Natural killer cell (primary cell): ENCODE data around the gene CPEB4. TPM values are rescaled to one million over a fixed set of nuclear protein-coding genes. Genes with fewer than 3 reads are reported as not detected.

ENCODE experiments used
- ATAC-seq, 3 donors: fragments of 150-1000 bp in 2 of 3; fragments of 200-7000 bp in 1 of 3; cut with Tn5 transposase; 1 replicate in 1 of 3; 2 replicates in 2 of 3; pipeline ENCODE4 v1.10.0; 2021; ENCODE audit warnings: mild to moderate bottlenecking in 2 of 3, moderate library complexity in 2 of 3
- DNase-seq, 2 donors: peaks; one replicate each; pipeline versions ENCODE4 v3.0.0 to v3.0.0-alpha.2; 2013 to 2021; ENCODE audit warnings: mixed read lengths in 1 of 2
- H3K27ac ChIP-seq: one replicate; pipeline ENCODE4 v1.5.1; 2013; ENCODE audit warnings: mild to moderate bottlenecking, low read length
- H3K27me3 ChIP-seq: one replicate; pipeline ENCODE4 v1.6.1; 2013; ENCODE audit warnings: low read length; ENCODE audit not compliant: control insufficient read depth, insufficient read depth
- H3K36me3 ChIP-seq: one replicate; pipeline ENCODE4 v1.6.1; 2013; ENCODE audit warnings: low read length; ENCODE audit not compliant: control insufficient read depth, insufficient read depth
- H3K4me1 ChIP-seq: one replicate; pipeline ENCODE4 v1.6.1; 2013; ENCODE audit warnings: low read length; ENCODE audit not compliant: control insufficient read depth, insufficient read depth
- H3K4me3 ChIP-seq: one replicate; pipeline ENCODE4 v1.5.1; 2013; ENCODE audit warnings: low read length
- H3K9me3 ChIP-seq: one replicate; pipeline ENCODE4 v1.6.1; 2013; ENCODE audit warnings: low read length; ENCODE audit not compliant: control insufficient read depth, insufficient read depth
- H3K27ac Mint-ChIP-seq, 2 donors: one replicate each; pipeline ENCODE4 v1.8.0; 2022; ENCODE audit warnings: mild to moderate bottlenecking in 2 of 2, mixed read lengths in 2 of 2, moderate library complexity in 1 of 2
- H3K27me3 Mint-ChIP-seq, 2 donors: one replicate each; pipeline ENCODE4 v1.8.0; 2022; ENCODE audit warnings: low read depth in 2 of 2, mixed read lengths in 2 of 2
- H3K36me3 Mint-ChIP-seq: one replicate; pipeline ENCODE4 v1.8.0; 2022; ENCODE audit warnings: mixed read lengths
- H3K4me1 Mint-ChIP-seq, 2 donors: one replicate each; pipeline ENCODE4 v1.8.0; 2022; ENCODE audit warnings: mixed read lengths in 2 of 2
- H3K4me3 Mint-ChIP-seq: one replicate; pipeline ENCODE4 v1.8.0; 2022; ENCODE audit warnings: mild to moderate bottlenecking, moderate library complexity, mixed read lengths
- H3K9me3 Mint-ChIP-seq, 2 donors: one replicate each; pipeline ENCODE4 v1.8.0; 2022; ENCODE audit warnings: mixed read lengths in 2 of 2
- WGBS: methylation state at CpG from one replicate; pipeline ENCODE4 v1.1.7; 2013; ENCODE audit warnings: missing lambda C conversion rate; ENCODE audit not compliant: insufficient coverage; 5-methylcytosine and 5-hydroxymethylcytosine counted together
- intact Hi-C: fragments of 100-400 bp; cut with micrococcal nuclease; formaldehyde crosslinking; loops from one replicate; pipeline ENCODE4 v1.14.2; 2022
- total RNA-seq, 4 donors: library from RNA; stranded (reverse); fragments of 120-200 nt in 1 of 4; gene quantifications; one replicate each; pipeline versions ENCODE4 v1.2.3 to v1.2.4, GENCODE V29; 2013 to 2022
- TF ChIP-seq, protein P1 (sequence below): fragments of 200-600 bp; IDR thresholded peaks from one replicate; pipeline ENCODE4 v1.8.0; 2022; ENCODE audit warnings: antibody characterized with exemption

CPEB4 gene
- total RNA-seq, 3 donors from 2014 or later (not counting 1 experiment from before 2014, with no cell fraction given), result 44.4 to 60.4 (median 55.1) TPM

DNA sequence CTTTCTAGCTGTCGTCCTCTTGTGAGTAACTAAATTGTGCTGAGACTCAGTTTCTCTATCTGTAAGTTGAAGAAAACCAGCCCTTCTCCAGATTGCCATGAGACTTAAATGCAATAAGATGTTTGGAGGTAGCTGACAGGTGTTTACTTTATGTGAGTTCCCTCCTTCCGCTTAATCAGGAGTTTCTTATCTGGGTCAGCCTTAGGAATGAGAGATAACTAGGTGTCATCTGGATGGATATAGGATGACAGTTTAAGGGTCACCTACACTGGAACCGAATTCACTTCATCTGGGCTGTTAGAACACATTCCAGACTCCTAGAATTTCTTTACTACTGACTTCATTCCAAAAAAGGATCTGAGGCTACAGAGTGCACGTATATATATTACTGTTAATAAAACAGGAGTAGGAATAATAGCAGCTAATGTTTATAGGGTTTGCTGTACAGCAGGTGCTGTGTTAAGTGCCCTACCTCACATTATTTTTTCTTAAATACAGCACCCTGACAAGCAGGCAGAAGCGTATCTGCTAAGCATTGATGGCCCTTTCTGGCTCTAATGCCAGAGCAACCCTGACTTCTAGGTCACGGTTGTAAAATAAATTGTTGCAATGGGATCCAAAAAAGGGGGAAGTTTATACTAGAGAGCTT is 30.0 kb upstream of the CPEB4 start:
- no peaks in the 10 kb centered on the region for H3K4me1 ChIP-seq
- 66% methylated on average over 4 of the region's 6 CpGs for WGBS
- H3K27ac Mint-ChIP-seq, result no peak overlapping the region
- H3K27me3 ChIP-seq, result no peaks in the 10 kb centered on the region
- ATAC-seq (no peak), DNase-seq (no peak)
- TF ChIP-seq, protein P1, sequence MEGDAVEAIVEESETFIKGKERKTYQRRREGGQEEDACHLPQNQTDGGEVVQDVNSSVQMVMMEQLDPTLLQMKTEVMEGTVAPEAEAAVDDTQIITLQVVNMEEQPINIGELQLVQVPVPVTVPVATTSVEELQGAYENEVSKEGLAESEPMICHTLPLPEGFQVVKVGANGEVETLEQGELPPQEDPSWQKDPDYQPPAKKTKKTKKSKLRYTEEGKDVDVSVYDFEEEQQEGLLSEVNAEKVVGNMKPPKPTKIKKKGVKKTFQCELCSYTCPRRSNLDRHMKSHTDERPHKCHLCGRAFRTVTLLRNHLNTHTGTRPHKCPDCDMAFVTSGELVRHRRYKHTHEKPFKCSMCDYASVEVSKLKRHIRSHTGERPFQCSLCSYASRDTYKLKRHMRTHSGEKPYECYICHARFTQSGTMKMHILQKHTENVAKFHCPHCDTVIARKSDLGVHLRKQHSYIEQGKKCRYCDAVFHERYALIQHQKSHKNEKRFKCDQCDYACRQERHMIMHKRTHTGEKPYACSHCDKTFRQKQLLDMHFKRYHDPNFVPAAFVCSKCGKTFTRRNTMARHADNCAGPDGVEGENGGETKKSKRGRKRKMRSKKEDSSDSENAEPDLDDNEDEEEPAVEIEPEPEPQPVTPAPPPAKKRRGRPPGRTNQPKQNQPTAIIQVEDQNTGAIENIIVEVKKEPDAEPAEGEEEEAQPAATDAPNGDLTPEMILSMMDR, result no peak
- no peak overlapping the region for H3K4me3 Mint-ChIP-seq
- no peak overlapping the region for H3K4me3 ChIP-seq
- intact Hi-C loops, result no loop called here
- H3K36me3 Mint-ChIP-seq, result no peaks in the 10 kb centered on the region
- H3K27ac ChIP-seq, result no peak overlapping the region
- H3K9me3 Mint-ChIP-seq, result no peaks in the 10 kb centered on the region
- peaks cover 5 to 6% of the 10 kb centered on the region in 2 donors for H3K27me3 Mint-ChIP-seq
- no peaks in the 10 kb centered on the region for H3K4me1 Mint-ChIP-seq
- H3K9me3 ChIP-seq, result no peaks in the 10 kb centered on the region
- H3K36me3 ChIP-seq, result no peaks in the 10 kb centered on the region

- ATAC-seq (no peak), DNase-seq (no peak)
- Mint-ChIP-seq H3K4me3 (no peak overlapping the region), H3K27ac (no peak overlapping the region), H3K36me3 (no peaks in the 10 kb centered on the region), H3K4me1 (no peaks in the 10 kb centered on the region), H3K27me3 (peaks cover 0 to 6% of the 10 kb centered on the region in 2 donors), H3K9me3 (no peaks in the 10 kb centered on the region)
- H3K4me1 ChIP-seq, result no peaks in the 10 kb centered on the region
- no peak overlapping the region for H3K27ac ChIP-seq
- intact Hi-C loops, result no loop called here
- H3K9me3 ChIP-seq, result no peaks in the 10 kb centered on the region
- WGBS, result 78% methylated on average over 3 of the region's 4 CpGs
- H3K36me3 ChIP-seq, result no peaks in the 10 kb centered on the region
- TF ChIP-seq, protein P1, result no peak
- H3K4me3 ChIP-seq, result no peak overlapping the region
- no peaks in the 10 kb centered on the region for H3K27me3 ChIP-seq
Observed at GRCh38 chr5:173858670-173859407, 29.3 kb upstream of the CPEB4 start.

GRCh38 chr5:173859408-173860159 is 28.6 kb upstream of the CPEB4 start:
- no peak for DNase-seq
- H3K9me3 ChIP-seq, result no peaks in the 10 kb centered on the region
- no peak overlapping the region for H3K27ac ChIP-seq
- no peak overlapping the region for H3K4me3 ChIP-seq
- Mint-ChIP-seq H3K9me3 (no peaks in the 10 kb centered on the region), H3K27ac (no peak overlapping the region), H3K27me3 (peaks cover 0 to 6% of the 10 kb centered on the region in 2 donors), H3K4me3 (no peak overlapping the region), H3K4me1 (no peaks in the 10 kb centered on the region), H3K36me3 (no peaks in the 10 kb centered on the region)
- WGBS, result 91% methylated on average over 4 of the region's 4 CpGs
- no peaks in the 10 kb centered on the region for H3K27me3 ChIP-seq
- ATAC-seq, result no peak
- no peaks in the 10 kb centered on the region for H3K36me3 ChIP-seq
- H3K4me1 ChIP-seq, result no peaks in the 10 kb centered on the region
- TF ChIP-seq, protein P1, result no peak
- intact Hi-C loops, result no loop called here
